Measurements from ENCODE around the gene PNMA6E.
A peak's percentile ranks its signal among the peaks of the same experiment; 100 is the strongest.

The PNMA6E gene

GRCh38 chrX:153411988-153412574, 10.9 kb upstream of the PNMA6E start:
- H3K9me3 Mint-ChIP-seq: peaks cover 23% of the 10 kb centered on the region
- peaks cover 6% of the 10 kb centered on the region for H3K27me3 Mint-ChIP-seq (ENCODE audit: low read depth)
- H3K36me3 Mint-ChIP-seq (ENCODE audit: low read depth): no peaks in the 10 kb centered on the region

GRCh38 chrX:153411255-153411987, 10.3 kb upstream of the PNMA6E start, which contains the start of gene ZFP92:
TSS of gene ZFP92 (plus strand) at chrX:153411472. CDS start at chrX:153418323, 6,851 bp downstream.
- Mint-ChIP-seq H3K27ac (peak within 1 kb of the TSS in 1 of 3 experiments; percentile 42), H3K4me3 (peak within 1 kb of the TSS; percentile 65 to 76 (median 75)), H3K36me3 (ENCODE audit: low read depth) (peaks cover 3% of the 10 kb centered on the region), H3K27me3 (ENCODE audit: low read depth) (peaks cover 6% of the 10 kb centered on the region), H3K4me1 (peaks cover 7% of the 10 kb centered on the region), H3K9me3 (peaks cover 20% of the 10 kb centered on the region)
- TF ChIP-seq CTCF (IDR thresholded peaks at IDR 0.05; ENCODE audit: unreplicated experiment in 3 of 3): no peak

More at GRCh38 chrX:153411988-153412574, 10.9 kb upstream of the PNMA6E start:
- Mint-ChIP-seq H3K4me3 (peak overlapping the region; percentile 45 to 73 (median 62)), H3K4me1 (peaks cover 7% of the 10 kb centered on the region), H3K27ac (peak overlapping the region in 1 of 3 experiments; percentile 42)
- no peak for TF ChIP-seq CTCF (IDR thresholded peaks at IDR 0.05; ENCODE audit: unreplicated experiment in 3 of 3)

- Mint-ChIP-seq H3K4me1 (peaks cover 7% of the 10 kb centered on the region), H3K9me3 (peaks cover 16% of the 10 kb centered on the region), H3K4me3 (peak overlapping the region; percentile 65 to 76 (median 75)), H3K27me3 (ENCODE audit: low read depth) (peaks cover 6% of the 10 kb centered on the region), H3K27ac (no peak overlapping the region), H3K36me3 (ENCODE audit: low read depth) (peaks cover 3% of the 10 kb centered on the region)
- TF ChIP-seq CTCF (IDR thresholded peaks at IDR 0.05; ENCODE audit: unreplicated experiment in 3 of 3): no peak
Measured at GRCh38 chrX:153410888-153411254, 9.7 kb upstream of the PNMA6E start.

- no peak for TF ChIP-seq CTCF (IDR thresholded peaks at IDR 0.05; ENCODE audit: unreplicated experiment in 3 of 3)
- peaks cover 12% of the 10 kb centered on the region for H3K9me3 Mint-ChIP-seq
- H3K36me3 Mint-ChIP-seq (ENCODE audit: low read depth): peaks cover 3% of the 10 kb centered on the region
- H3K4me3 Mint-ChIP-seq: no peak overlapping the region
- peaks cover 7% of the 10 kb centered on the region for H3K4me1 Mint-ChIP-seq
- no peak overlapping the region for H3K27ac Mint-ChIP-seq
- peaks cover 6% of the 10 kb centered on the region for H3K27me3 Mint-ChIP-seq (ENCODE audit: low read depth)
Measured at GRCh38 chrX:153410373-153410772, 9.2 kb upstream of the PNMA6E start.

- peaks cover 6% of the 10 kb centered on the region for H3K27me3 Mint-ChIP-seq (ENCODE audit: low read depth)
- H3K9me3 Mint-ChIP-seq: peaks cover 15% of the 10 kb centered on the region
- no peak overlapping the region for H3K27ac Mint-ChIP-seq
- H3K4me1 Mint-ChIP-seq: peaks cover 7% of the 10 kb centered on the region
- H3K4me3 Mint-ChIP-seq: no peak overlapping the region
- TF ChIP-seq CTCF (IDR thresholded peaks at IDR 0.05; ENCODE audit: unreplicated experiment in 3 of 3): no peak
- peaks cover 3% of the 10 kb centered on the region for H3K36me3 Mint-ChIP-seq (ENCODE audit: low read depth)
Measured at GRCh38 chrX:153409414-153410101, 8.4 kb upstream of the PNMA6E start.
